Muscle of leg (tissue), 11 donors: ENCODE results near the gene HMCN2. TPM values are rescaled to one million over a fixed set of nuclear protein-coding genes. Genes with fewer than 3 reads are reported as not detected.

Experiments used
- DNase-seq: peaks from one replicate; pipeline ENCODE4 v3.0.0; 2013
- H3K27ac ChIP-seq: one replicate; pipeline ENCODE4 v1.5.1; 2013; ENCODE audit warnings: mild to moderate bottlenecking, low read length, control low read depth
- H3K27me3 ChIP-seq: one replicate; pipeline ENCODE4 v1.6.1; 2013; ENCODE audit warnings: low read length; ENCODE audit not compliant: control insufficient read depth, insufficient read depth
- H3K36me3 ChIP-seq: one replicate; pipeline ENCODE4 v1.6.1; 2013; ENCODE audit warnings: low read length; ENCODE audit not compliant: control insufficient read depth, insufficient read depth
- H3K4me1 ChIP-seq: one replicate; pipeline ENCODE4 v1.6.1; 2013; ENCODE audit warnings: low read length; ENCODE audit not compliant: control insufficient read depth, insufficient read depth
- H3K4me3 ChIP-seq: one replicate; pipeline ENCODE4 v1.5.1; 2013; ENCODE audit warnings: low read length, control low read depth
- H3K9me3 ChIP-seq: replicated peaks from 2 replicates; pipeline ENCODE4 v1.6.1; 2013; ENCODE audit warnings: low read depth, low read length; ENCODE audit not compliant: control insufficient read depth
- WGBS: methylation state at CpG from one replicate; pipeline ENCODE4 v1.1.5; 2013; ENCODE audit warnings: missing lambda C conversion rate; ENCODE audit not compliant: insufficient coverage; 5-methylcytosine and 5-hydroxymethylcytosine counted together
- polyA plus RNA-seq, 8 donors: library from polyadenylated mRNA; unstranded; fragments of 120-200 nt; gene quantifications; one replicate each; pipeline versions ENCODE4 v1.2.1 to v1.2.3, GENCODE V29; 2013; ENCODE audit warnings: inconsistent platforms in 1 of 8, low replicate concordance in 1 of 8; ENCODE audit not compliant: insufficient read length in 8 of 8, insufficient read depth in 1 of 8
- total RNA-seq: library from RNA; stranded (reverse); fragments of 120-200 nt; gene quantifications from one replicate; pipeline ENCODE4 v1.2.4, GENCODE V29; 2013

The HMCN2 gene
- total and polyA plus RNA-seq, 9 donors = 2.8 to 7.7 (median 4.3) TPM

DNA sequence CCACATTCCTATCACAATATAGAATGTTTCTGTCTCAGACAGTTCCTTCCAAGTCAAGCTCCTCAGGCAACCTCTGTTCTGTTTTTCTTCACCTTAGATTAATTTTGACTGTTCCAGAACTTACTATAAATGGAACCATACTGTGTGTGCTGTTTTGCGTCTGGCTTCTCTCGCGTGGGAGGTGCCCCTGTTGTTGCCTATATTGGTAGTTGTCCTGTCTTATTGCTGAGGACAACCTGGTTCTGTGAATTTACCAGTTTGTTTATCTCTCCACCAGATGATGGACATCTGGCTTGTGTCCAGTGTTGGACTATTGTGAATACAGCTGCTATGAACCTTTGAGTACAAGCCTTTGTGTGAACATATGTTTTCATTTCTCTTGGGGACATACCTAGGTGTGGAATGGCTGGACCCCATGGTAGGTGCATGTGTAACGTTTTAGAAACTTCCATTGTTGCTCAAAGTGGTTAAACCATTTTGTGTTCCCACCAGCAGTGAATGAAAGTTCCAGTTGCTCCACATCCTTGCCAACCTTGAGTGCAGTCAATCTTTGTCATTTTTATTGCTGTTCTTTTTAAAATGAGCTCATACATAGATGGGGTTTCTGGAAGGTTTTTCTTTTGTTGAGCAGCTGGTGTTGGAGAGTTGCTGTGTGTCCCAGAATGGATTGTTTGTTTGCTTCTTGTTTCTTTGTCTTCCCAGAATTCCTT lies 18.1 kb downstream of the HMCN2 start:
- peak; percentile 46 for DNase-seq
- H3K36me3 ChIP-seq = no peaks in the 10 kb centered on the region
- H3K4me3 ChIP-seq = no peak overlapping the region
- peaks cover 22% of the 10 kb centered on the region for H3K27me3 ChIP-seq
- H3K27ac ChIP-seq = no peak overlapping the region
- peaks cover 35% of the 10 kb centered on the region for H3K4me1 ChIP-seq
- no peaks in the 10 kb centered on the region for H3K9me3 ChIP-seq
- WGBS = no CpG with 5 or more reads among the region's 4 CpGs

GRCh38 chr9:130284249-130284625 lies 18.7 kb downstream of the HMCN2 start:
- Histone ChIP-seq H3K36me3 (no peaks in the 10 kb centered on the region), H3K9me3 (no peaks in the 10 kb centered on the region), H3K4me1 (peaks cover 40% of the 10 kb centered on the region), H3K27me3 (peaks cover 26% of the 10 kb centered on the region), H3K27ac (no peak overlapping the region), H3K4me3 (no peak overlapping the region)
- DNase-seq = no peak
- WGBS = 59% methylated on average over 4 of the region's 10 CpGs

GRCh38 chr9:130284690-130285089 lies 19.1 kb downstream of the HMCN2 start:
- H3K9me3 ChIP-seq = no peaks in the 10 kb centered on the region
- H3K36me3 ChIP-seq = no peaks in the 10 kb centered on the region
- H3K4me1 ChIP-seq = peaks cover 44% of the 10 kb centered on the region
- no peak overlapping the region for H3K27ac ChIP-seq
- no peak for DNase-seq
- WGBS = 96% methylated on average over 3 of the region's 7 CpGs
- peaks cover 27% of the 10 kb centered on the region for H3K27me3 ChIP-seq
- H3K4me3 ChIP-seq = no peak overlapping the region

DNA sequence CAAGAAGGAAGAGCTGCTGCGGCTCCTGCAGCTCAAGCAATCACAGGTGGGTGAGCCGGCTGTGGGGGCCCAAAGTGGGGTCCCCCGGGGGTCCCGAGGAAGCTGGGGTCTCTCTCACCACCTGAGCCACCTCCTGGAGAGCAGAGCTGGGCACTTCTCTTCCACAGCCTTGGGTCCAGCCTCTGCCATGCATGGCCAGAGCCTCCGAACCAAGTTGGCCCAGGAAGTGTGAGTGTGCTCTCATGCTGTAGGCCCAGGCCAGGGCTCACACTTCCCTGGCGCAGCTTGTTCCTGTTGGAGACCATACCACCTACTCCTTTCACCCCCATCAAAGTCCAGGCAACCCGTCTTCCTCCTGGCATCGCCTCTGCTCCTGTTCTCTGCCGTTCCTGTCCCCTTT lies 19.7 kb downstream of the HMCN2 start:
- Histone ChIP-seq H3K4me1 (peaks cover 50% of the 10 kb centered on the region), H3K27ac (no peak overlapping the region), H3K27me3 (peaks cover 32% of the 10 kb centered on the region), H3K9me3 (no peaks in the 10 kb centered on the region), H3K36me3 (no peaks in the 10 kb centered on the region), H3K4me3 (no peak overlapping the region)
- 91% methylated on average over 7 of the region's 9 CpGs for WGBS
- no peak for DNase-seq

GRCh38 chr9:130286072-130286770 lies 20.7 kb downstream of the HMCN2 start:
- Histone ChIP-seq H3K9me3 (no peaks in the 10 kb centered on the region), H3K27ac (no peak overlapping the region), H3K4me1 (peaks cover 52% of the 10 kb centered on the region), H3K27me3 (peaks cover 32% of the 10 kb centered on the region), H3K4me3 (no peak overlapping the region), H3K36me3 (no peaks in the 10 kb centered on the region)
- WGBS = 96% methylated on average over 12 of the region's 17 CpGs
- no peak for DNase-seq

DNA sequence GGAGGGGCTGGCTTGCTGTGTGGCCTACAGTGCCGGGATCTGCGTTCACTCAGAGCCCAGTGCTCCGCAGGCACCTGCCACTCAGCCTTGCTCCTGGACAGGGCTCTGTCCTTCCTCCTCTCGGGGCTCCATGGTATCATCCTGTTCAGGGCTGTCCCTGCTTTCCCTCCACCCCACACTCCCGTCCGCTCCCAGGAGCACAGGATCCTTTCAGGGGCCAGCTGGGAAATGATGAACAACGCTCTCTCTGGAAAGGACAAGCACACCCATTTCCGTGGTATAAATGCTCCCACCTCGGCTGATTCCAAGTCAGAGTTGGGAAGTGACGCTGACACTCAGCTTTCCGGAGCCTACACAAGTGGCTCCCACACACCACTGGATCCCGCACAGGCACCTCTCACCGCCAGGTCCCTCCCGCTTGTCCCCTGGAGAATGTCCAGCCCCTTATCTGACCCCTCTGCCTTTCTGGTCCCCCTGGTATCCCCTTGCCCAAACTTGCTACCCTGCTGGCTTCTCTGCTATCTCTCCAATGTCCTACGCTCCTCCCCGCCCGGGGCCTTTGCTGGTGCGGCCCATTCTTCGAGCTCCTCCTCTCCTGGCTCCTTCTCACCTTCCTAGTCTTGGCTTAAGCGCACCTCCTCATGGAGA lies 21.3 kb downstream of the HMCN2 start:
- no peak for DNase-seq
- Histone ChIP-seq H3K9me3 (no peaks in the 10 kb centered on the region), H3K4me3 (no peak overlapping the region), H3K4me1 (peaks cover 52% of the 10 kb centered on the region), H3K27me3 (peaks cover 32% of the 10 kb centered on the region), H3K36me3 (no peaks in the 10 kb centered on the region), H3K27ac (no peak overlapping the region)
- 74% methylated on average over 16 of the region's 20 CpGs for WGBS

- no peak overlapping the region for H3K27ac ChIP-seq
- H3K9me3 ChIP-seq = no peaks in the 10 kb centered on the region
- H3K4me3 ChIP-seq = no peak overlapping the region
- peaks cover 44% of the 10 kb centered on the region for H3K4me1 ChIP-seq
- no peaks in the 10 kb centered on the region for H3K36me3 ChIP-seq
- no peak for DNase-seq
- 35% methylated on average over 4 of the region's 6 CpGs for WGBS
- peaks cover 32% of the 10 kb centered on the region for H3K27me3 ChIP-seq
These were observed 22.2 kb downstream of the HMCN2 start for GRCh38 chr9:130287736-130288135.

DNA sequence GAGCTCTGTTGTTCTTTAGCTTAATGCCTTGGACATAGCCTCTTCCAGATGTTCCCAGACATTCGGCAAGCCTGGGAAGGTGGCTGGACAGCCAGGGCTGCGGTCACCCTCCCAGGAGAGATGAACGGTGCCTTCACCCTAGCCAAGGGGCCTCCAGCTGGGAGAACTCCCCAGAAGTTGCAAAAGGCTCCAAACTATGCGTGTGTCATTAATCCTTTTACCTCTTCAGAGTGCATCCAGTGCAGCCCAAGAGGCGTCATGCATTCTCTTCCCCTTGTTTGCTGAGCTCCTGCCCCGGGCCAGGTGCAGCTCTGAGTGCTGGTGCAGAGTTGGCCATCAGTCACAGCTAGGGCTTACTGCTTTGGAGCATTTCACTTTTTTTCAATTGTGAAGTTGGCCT lies 22.8 kb downstream of the HMCN2 start:
- Histone ChIP-seq H3K4me1 (peaks cover 43% of the 10 kb centered on the region), H3K27me3 (peaks cover 33% of the 10 kb centered on the region), H3K9me3 (no peaks in the 10 kb centered on the region), H3K27ac (no peak overlapping the region), H3K4me3 (no peak overlapping the region), H3K36me3 (no peaks in the 10 kb centered on the region)
- DNase-seq = no peak
- 26% methylated on average over 6 of the region's 6 CpGs for WGBS

GRCh38 chr9:130288926-130289690 lies 23.5 kb downstream of the HMCN2 start:
- peak; percentile 60 for DNase-seq
- no peak overlapping the region for H3K27ac ChIP-seq
- no peaks in the 10 kb centered on the region for H3K9me3 ChIP-seq
- H3K36me3 ChIP-seq = no peaks in the 10 kb centered on the region
- H3K27me3 ChIP-seq = peaks cover 37% of the 10 kb centered on the region
- WGBS = 34% methylated on average over 5 of the region's 13 CpGs
- H3K4me1 ChIP-seq = peaks cover 36% of the 10 kb centered on the region
- no peak overlapping the region for H3K4me3 ChIP-seq
